22Rv1 (cell line): ENCODE results near the gene KCNK18.

Experiments used
- ZFX ChIP-seq: fragments of 450-650 bp; IDR thresholded peaks from 2 replicates; pipeline ENCODE4 v1.6.1; 2017; ENCODE audit warnings: antibody characterized with exemption, borderline replicate concordance
- TF ChIP-seq, protein P1 (sequence below): fragments of 450-650 bp; IDR thresholded peaks from 2 replicates; pipeline ENCODE4 v1.5.1; 2017; ENCODE audit warnings: mild to moderate bottlenecking

GRCh38 chr10:117221156-117221711 lies 23.9 kb downstream of the KCNK18 start:
- TF ChIP-seq, protein P1, sequence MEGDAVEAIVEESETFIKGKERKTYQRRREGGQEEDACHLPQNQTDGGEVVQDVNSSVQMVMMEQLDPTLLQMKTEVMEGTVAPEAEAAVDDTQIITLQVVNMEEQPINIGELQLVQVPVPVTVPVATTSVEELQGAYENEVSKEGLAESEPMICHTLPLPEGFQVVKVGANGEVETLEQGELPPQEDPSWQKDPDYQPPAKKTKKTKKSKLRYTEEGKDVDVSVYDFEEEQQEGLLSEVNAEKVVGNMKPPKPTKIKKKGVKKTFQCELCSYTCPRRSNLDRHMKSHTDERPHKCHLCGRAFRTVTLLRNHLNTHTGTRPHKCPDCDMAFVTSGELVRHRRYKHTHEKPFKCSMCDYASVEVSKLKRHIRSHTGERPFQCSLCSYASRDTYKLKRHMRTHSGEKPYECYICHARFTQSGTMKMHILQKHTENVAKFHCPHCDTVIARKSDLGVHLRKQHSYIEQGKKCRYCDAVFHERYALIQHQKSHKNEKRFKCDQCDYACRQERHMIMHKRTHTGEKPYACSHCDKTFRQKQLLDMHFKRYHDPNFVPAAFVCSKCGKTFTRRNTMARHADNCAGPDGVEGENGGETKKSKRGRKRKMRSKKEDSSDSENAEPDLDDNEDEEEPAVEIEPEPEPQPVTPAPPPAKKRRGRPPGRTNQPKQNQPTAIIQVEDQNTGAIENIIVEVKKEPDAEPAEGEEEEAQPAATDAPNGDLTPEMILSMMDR: no peak
- TF ChIP-seq ZFX: no peak
